Rectal smooth muscle tissue (tissue), 1 donor: ENCODE results near the gene APBA2.
A peak's percentile ranks its signal among the peaks of the same experiment; 100 is the strongest.
"Not testable (repeated sequence)": the region's sequence is repeated elsewhere in the genome, so short reads cannot be mapped to it uniquely, and the experiment has no call there.

ENCODE experiments used
- H3K27ac ChIP-seq: one replicate; pipeline ENCODE4 v1.7.0; 2013; ENCODE audit warnings: low read depth, low read length, inconsistent platforms
- H3K27me3 ChIP-seq: one replicate; pipeline ENCODE4 v1.7.0; 2013; ENCODE audit warnings: low read length; ENCODE audit not compliant: control insufficient read depth, insufficient read depth
- H3K36me3 ChIP-seq: one replicate; pipeline ENCODE4 v1.7.0; 2013; ENCODE audit warnings: low read length; ENCODE audit not compliant: control insufficient read depth, insufficient read depth
- H3K4me1 ChIP-seq: one replicate; pipeline ENCODE4 v1.7.0; 2013; ENCODE audit warnings: low read length; ENCODE audit not compliant: control insufficient read depth, insufficient read depth
- H3K4me3 ChIP-seq: one replicate; pipeline ENCODE4 v1.7.0; 2013; ENCODE audit warnings: low read length
- H3K9ac ChIP-seq: one replicate; pipeline ENCODE4 v1.7.0; 2013; ENCODE audit warnings: low read length

Gene APBA2

DNA sequence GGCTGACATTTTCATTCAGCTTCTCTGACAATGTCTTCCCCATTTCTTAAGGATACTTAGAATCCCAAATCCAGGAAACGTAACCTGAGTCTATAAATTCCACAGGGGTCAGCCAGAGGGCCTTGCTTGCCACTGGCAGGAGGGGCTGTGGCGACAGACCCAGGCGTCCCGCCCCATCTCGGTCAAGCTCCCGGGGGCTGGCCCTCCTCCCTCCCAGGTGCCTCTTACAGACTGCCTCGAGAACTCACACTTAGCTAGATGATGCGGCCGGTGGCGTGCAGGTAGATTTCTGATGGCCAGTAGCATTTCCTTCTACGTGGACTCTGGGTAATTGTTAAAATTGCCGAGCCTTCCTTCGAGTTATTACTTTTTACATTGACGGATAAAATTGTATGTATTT is 211.4 kb downstream of the APBA2 start:
- no peak overlapping the region for H3K9ac ChIP-seq
- H3K36me3 ChIP-seq, result no peaks in the 10 kb centered on the region
- no peaks in the 10 kb centered on the region for H3K27me3 ChIP-seq
- no peak overlapping the region for H3K27ac ChIP-seq
- H3K4me3 ChIP-seq, result no peak overlapping the region
- H3K4me1 ChIP-seq, result no peaks in the 10 kb centered on the region

DNA sequence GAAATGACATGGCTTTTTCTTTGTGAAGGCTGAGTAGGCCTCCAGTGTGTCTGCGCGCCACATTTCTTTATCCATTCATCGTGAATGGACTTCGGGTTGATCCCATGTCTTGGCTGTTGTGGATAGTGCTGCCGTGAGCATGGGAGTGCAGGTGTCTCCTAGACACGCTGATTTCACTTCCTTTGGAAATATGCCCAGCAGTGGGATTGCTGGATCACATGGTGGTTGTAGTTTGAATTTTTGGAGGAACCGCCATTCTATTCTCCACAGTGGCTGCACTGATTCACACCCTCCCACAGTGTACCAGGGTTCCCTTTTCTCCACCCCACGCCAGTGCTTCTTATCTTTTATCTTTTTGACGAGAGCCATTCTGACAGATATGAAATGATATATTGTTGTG is 212.2 kb downstream of the APBA2 start:
- Histone ChIP-seq H3K27me3 (no peaks in the 10 kb centered on the region), H3K36me3 (no peaks in the 10 kb centered on the region), H3K4me3 (no peak overlapping the region), H3K27ac (no peak overlapping the region), H3K4me1 (no peaks in the 10 kb centered on the region), H3K9ac (no peak overlapping the region)

DNA sequence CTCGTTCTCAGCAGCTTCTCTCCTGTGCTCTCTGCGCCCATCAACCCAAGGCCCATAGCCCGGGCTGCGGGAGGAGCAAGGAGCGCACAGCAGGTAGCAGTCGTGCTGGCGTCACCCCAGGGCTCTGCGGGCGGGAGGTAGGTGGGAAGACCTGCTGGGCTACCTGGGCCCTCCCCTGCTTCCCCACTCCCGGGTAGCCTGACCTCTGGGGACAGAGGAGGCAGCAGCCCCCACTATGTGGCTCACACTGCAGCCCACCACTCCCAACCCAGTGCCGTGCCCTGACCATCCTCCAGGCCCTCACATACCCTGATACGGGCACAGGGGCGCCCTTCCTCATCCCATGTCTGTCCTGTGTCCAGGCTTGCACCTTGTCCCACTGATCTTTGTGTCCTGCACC is 212.9 kb downstream of the APBA2 start:
- Histone ChIP-seq H3K4me1 (no peaks in the 10 kb centered on the region), H3K9ac (no peak overlapping the region), H3K4me3 (no peak overlapping the region), H3K36me3 (no peaks in the 10 kb centered on the region), H3K27ac (no peak overlapping the region), H3K27me3 (no peaks in the 10 kb centered on the region)

DNA sequence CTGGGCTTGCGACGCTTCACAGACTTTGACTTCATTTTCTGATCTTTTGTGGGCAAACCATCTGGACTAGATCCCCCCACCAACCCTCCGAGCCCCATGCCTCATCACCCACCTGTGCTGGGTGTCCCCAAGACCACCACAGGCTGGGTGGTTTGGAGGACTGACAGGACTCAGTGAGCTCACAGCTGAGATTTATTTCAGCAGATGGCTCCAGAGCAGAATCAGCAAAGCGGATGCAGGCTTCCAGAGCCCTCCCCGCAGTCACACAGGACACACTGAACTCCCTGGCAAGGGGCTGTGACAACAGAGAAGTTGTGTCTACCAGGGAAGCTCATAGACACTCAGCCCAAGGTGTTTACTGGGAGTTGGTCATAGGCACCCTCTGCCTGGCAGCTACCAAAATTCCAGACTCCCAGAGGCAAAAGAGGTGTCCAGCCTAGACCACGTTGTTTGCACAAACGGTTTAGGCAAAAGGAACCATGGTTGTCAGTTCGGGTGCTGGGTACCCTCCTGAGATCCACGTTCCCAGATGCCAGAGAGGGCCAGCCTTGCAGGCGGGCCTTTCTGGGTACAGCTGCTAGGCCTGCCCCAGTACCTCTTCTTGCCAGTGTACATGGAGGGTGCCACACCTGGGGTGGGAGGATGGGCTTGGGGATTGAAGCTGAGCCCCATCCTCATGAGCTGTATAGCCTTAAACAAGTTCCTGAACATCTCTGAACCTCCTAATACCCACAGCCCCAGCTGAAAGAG is 213.5 kb downstream of the APBA2 start:
- no peak overlapping the region for H3K27ac ChIP-seq

DNA sequence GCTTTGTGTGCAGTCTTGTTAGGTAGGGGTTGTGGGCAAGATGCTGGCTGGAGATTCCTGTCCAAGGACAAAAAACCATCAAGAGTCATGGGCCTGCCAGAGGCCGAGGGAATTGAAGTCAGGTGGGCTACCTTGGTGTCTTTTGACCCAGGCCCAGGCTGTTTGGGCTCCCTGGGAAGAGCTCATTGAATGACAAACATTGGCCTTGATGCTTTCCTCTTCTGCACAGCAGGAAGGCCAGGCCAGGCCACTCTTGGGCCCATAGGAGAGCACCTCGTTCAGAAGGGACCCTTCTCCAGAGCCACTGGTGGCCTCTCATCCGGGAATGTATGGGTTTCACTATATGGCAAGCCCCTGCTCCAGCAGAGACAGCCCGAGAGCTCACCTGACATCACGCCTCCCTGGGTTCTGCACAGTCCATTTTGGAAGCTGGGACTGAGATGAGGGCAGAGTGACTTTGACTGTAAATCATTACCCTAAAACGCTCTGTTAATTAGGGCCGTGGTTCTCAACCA is 214.8 kb downstream of the APBA2 start:
- Histone ChIP-seq H3K4me1 (no peaks in the 10 kb centered on the region), H3K27me3 (no peaks in the 10 kb centered on the region), H3K27ac (no peak overlapping the region), H3K36me3 (no peaks in the 10 kb centered on the region), H3K9ac (no peak overlapping the region), H3K4me3 (no peak overlapping the region)

More for the DNA sequence above, 213.5 kb downstream of the APBA2 start:
- Histone ChIP-seq H3K27me3 (no peaks in the 10 kb centered on the region), H3K4me3 (no peak overlapping the region), H3K4me1 (no peaks in the 10 kb centered on the region), H3K36me3 (no peaks in the 10 kb centered on the region), H3K9ac (no peak overlapping the region)

DNA sequence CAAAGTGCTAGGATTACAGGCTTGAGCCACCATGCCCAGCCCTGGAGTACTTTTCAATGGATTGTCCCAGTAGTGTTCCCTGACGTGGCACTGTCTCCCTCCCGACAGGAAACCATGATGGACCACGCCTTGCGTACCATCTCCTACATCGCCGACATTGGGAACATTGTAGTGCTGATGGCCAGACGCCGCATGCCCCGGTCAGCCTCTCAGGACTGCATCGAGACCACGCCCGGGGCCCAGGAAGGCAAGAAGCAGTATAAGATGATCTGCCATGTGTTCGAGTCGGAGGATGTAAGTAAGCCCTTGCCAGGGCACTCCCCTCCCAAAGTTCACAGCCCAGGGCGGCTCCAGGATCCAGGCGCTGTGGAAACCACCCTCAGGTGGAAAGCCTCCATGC is 215.7 kb downstream of the APBA2 start:
- Histone ChIP-seq H3K27ac (no peak overlapping the region), H3K27me3 (no peaks in the 10 kb centered on the region), H3K4me3 (no peak overlapping the region), H3K9ac (no peak overlapping the region), H3K4me1 (no peaks in the 10 kb centered on the region), H3K36me3 (no peaks in the 10 kb centered on the region)

DNA sequence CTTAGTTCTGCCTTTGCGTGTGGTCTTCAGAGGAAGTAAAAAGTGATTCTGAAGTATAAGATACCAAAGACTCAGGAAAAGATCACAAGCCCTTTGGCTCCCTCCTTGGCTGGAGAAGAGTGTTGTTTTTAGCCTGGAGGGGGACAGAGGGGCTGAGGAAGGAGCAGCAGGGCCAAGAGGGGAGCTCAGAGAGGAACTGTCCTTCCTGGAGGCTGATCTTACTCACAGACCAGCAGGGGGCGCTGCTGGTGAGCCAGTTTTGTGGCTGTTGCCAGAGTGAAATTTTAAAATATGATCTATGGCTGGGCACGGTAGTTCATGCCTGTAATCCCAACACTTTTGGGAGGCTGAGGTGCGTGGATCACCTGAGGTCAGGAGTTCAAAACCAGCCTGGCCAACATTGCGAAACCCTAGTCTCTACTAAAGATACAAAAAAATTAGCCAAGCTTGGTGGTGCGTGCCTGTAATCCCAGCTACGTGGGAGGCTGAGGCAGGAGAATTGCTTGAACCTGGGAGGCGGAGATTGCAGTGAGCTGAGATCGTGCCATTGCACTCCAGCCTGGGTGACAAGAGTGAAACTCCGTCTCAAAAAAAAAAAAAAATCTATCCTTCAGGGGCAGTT is 216.5 kb downstream of the APBA2 start:
- not testable (repeated sequence) for H3K27ac ChIP-seq, H3K36me3 ChIP-seq, H3K27me3 ChIP-seq, H3K4me3 ChIP-seq, H3K4me1 ChIP-seq, H3K9ac ChIP-seq

DNA sequence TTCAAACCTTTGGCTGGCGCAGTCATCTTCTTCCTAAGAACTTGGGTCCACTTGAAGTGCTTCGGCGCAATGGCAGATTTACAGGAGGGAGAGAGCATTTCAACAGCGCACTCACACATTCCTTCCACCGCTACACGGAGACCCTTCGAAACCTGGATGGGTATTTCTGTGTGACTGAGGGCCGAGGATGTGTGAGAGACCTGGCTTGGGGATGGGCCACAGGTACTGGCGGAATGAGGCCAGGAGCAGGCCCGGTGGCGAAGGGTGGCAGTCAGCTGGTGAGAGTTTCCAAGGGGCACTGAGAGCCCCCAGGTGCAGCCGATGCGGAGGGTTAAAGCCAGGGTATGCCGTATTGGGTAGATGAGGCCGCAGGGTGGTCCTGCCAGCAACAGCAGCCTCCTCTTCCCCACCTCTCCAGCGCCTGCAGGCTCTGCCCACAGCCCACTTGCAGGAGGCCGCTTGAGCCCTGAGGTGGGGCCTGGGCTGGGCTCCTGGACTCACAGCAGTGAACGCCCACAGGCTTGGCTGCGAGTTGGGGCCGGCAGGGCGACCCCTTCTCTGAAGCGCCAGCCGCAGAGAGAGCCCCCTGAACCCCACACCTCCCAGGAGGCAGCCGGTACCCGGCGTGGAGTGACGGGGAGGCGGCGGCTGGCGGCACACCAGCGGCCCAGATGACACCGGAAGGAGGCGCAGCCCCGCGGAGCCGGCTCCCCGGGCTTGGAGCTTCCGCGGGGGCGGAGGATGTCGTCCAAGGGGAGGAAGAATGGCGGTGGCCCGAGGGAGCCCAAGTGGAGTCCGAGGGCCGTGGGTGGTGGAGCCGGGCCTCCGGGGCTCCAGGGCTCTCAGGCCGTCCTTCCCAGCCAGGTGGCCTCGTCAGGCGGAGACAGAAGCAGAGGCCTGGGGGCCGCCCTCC is 217.4 kb downstream of the APBA2 start:
- no peak overlapping the region for H3K27ac ChIP-seq
- H3K27me3 ChIP-seq, result no peaks in the 10 kb centered on the region
- H3K4me3 ChIP-seq, result peak overlapping the region; percentile 49
- no peak overlapping the region for H3K9ac ChIP-seq
- no peaks in the 10 kb centered on the region for H3K36me3 ChIP-seq
- H3K4me1 ChIP-seq, result no peaks in the 10 kb centered on the region

DNA sequence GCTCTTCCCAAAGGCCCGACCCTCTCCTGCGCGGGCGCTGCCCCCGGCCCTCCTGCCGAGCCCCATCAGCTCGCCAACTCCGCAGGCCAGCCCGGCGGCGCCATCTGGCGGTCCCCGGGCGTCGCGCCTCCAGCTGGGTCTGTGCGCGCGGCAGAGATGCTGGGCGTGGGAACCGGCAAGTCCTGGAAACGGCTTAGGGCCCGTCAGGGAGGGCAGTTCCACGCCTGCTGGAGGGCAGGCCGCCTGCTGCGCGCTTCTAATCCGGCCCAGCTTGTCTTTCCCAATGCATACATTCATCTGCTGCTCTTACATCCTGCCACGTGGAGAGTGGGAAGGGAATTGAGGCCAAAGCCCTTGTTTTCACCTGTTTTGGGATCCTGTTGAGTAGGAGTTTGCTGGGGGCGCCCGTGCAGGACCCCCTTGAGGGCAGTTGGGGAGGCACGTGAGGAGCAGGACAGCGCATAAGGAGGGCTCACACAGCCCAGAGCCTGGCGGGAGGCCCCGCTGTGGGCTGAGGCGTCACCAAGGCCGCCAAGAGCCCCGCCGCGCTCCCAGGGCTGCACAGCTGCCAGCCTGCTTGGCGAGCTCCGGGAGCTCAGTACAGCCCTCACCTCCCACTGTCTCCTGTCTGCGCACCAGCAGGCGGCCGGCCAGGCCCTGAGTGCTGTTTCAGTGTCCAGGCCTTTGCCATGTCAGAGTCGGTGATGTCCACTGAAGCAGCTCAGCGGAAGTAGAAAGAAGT is 218.2 kb downstream of the APBA2 start:
- Histone ChIP-seq H3K4me3 (peak overlapping the region; percentile 49), H3K27ac (no peak overlapping the region), H3K4me1 (no peaks in the 10 kb centered on the region), H3K36me3 (no peaks in the 10 kb centered on the region), H3K27me3 (no peaks in the 10 kb centered on the region), H3K9ac (no peak overlapping the region)

DNA sequence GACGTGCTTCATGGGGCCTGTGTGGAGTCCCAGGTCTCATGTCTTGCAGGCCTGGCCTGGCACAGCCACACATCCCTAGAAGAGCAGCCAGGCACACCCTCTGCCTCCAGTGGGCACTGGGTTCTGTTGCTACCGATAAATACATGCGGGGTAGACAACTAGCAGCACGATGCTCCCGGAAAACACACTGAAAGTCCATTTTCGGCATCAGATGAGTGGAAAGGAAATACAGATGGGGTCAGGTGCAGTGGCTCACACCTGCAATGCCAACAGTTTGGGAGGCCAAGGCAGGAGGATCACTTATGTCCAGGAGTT is 218.7 kb downstream of the APBA2 start:
- H3K36me3 ChIP-seq, result no peaks in the 10 kb centered on the region
- H3K4me3 ChIP-seq, result no peak overlapping the region
- no peak overlapping the region for H3K27ac ChIP-seq
- H3K9ac ChIP-seq, result no peak overlapping the region
- H3K4me1 ChIP-seq, result no peaks in the 10 kb centered on the region
- no peaks in the 10 kb centered on the region for H3K27me3 ChIP-seq

DNA sequence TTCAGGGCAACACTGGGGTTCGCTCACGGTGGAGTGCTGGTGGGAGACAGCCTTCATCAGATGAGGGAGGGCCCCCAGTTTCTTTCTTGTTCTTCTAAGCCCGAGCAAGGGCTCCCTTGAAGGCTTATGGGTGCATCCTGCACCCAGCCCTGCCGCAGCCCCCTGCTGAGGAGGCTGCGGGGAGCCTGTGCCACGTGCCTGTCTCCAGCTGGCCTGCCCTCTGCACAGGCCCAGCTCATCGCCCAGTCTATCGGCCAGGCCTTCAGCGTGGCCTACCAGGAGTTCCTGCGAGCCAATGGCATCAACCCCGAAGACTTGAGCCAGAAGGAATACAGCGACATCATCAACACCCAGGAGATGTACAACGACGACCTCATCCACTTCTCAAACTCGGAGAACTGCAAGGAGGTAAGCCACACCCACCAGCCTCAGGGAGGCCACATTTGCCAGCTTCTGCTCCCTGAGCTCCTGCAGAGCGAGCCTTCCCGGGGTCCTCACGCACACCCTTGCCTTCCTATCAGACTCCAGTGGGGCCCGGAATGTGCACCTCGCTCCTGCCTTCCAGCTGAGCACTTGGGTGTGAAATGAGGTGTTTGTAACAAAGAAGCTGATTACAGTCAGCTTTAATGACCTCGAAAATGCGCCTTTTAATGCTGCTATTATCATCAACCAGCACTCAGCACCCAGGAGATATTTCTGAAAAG is 219.5 kb downstream of the APBA2 start:
- Histone ChIP-seq H3K4me1 (no peaks in the 10 kb centered on the region), H3K9ac (no peak overlapping the region), H3K27me3 (no peaks in the 10 kb centered on the region), H3K36me3 (no peaks in the 10 kb centered on the region), H3K4me3 (no peak overlapping the region), H3K27ac (no peak overlapping the region)
